GM21423 (cell line): ENCODE data around the gene PSD2.

Experiments used
- ATAC-seq: cut with Tn5 transposase; IDR thresholded peaks from one replicate; pipeline ENCODE4 v1.9.1; 2021; ENCODE audit warnings: mild to moderate bottlenecking, moderate library complexity; ENCODE audit not compliant: unreplicated experiment

Gene PSD2

GRCh38 chr5:139763280-139763929 is 32.2 kb upstream of the PSD2 start:
- ATAC-seq, result no peak

GRCh38 chr5:139763930-139764791 is 31.4 kb upstream of the PSD2 start:
- no peak for ATAC-seq

- ATAC-seq, result no peak
These were observed 30.7 kb upstream of the PSD2 start for GRCh38 chr5:139764886-139765408.

GRCh38 chr5:139765409-139766217 is 30.0 kb upstream of the PSD2 start:
- ATAC-seq, result peak; percentile 81

- ATAC-seq, result no peak
These were observed 27.6 kb upstream of the PSD2 start for GRCh38 chr5:139767960-139768359.

GRCh38 chr5:139768807-139769465 is 26.7 kb upstream of the PSD2 start:
- ATAC-seq, result no peak

GRCh38 chr5:139769477-139769876 is 26.1 kb upstream of the PSD2 start:
- no peak for ATAC-seq

GRCh38 chr5:139770722-139771121 is 24.9 kb upstream of the PSD2 start:
- ATAC-seq, result no peak

GRCh38 chr5:139772089-139772791 is 23.4 kb upstream of the PSD2 start:
- no peak for ATAC-seq

- no peak for ATAC-seq
These were observed 22.5 kb upstream of the PSD2 start for GRCh38 chr5:139772927-139773690.

GRCh38 chr5:139774980-139775661 is 20.5 kb upstream of the PSD2 start:
- ATAC-seq, result peak; percentile 75

- no peak for ATAC-seq
These were observed 19.7 kb upstream of the PSD2 start for GRCh38 chr5:139775872-139776271.

- no peak for ATAC-seq
These were observed 18.7 kb upstream of the PSD2 start for GRCh38 chr5:139776861-139777260.

GRCh38 chr5:139783436-139783965 is 12.1 kb upstream of the PSD2 start:
- ATAC-seq, result no peak

GRCh38 chr5:139784488-139784887 is 11.1 kb upstream of the PSD2 start:
- ATAC-seq, result no peak

GRCh38 chr5:139787257-139787567 is 8.4 kb upstream of the PSD2 start:
- peak; percentile 12 for ATAC-seq

GRCh38 chr5:139787568-139788293 is 7.9 kb upstream of the PSD2 start:
- peak; percentile 89 for ATAC-seq

- no peak for ATAC-seq
These were observed 7.2 kb upstream of the PSD2 start for GRCh38 chr5:139788294-139788910.
